IMR-90 (cell line): ENCODE measurements around the gene ISG20L2. TPM values are rescaled to one million over a fixed set of nuclear protein-coding genes. Genes with fewer than 3 reads are reported as not detected.

Experiments used
- ELK1 ChIP-seq: fragments of 150-350 bp; IDR thresholded peaks from 2 replicates; pipeline ENCODE4 v1.6.1; 2016; ENCODE audit warnings: low read depth, mild to moderate bottlenecking, low read length, moderate library complexity, borderline replicate concordance
- polyA plus RNA-seq, 3 experiments: library from polyadenylated mRNA; depleted of rRNA; stranded (reverse); fragments of >200 nt; gene quantifications; 2 replicates each; pipeline ENCODE4 v1.2.3, GENCODE V29; 2012; ENCODE audit warnings: low replicate concordance in 1 of 3
- total RNA-seq: library from RNA; depleted of rRNA; stranded (reverse); fragments of >200 nt; gene quantifications from 2 replicates; pipeline ENCODE4 v1.2.3, GENCODE V29; 2012

The ISG20L2 gene
- total and polyA plus RNA-seq, 2 of the 4 experiments (the other 2 are of a cell fraction), result 17.0 to 27.3 TPM

GRCh38 chr1:156707417-156708217 lies 20.9 kb downstream of the ISG20L2 start (continued):
- no peak for TF ChIP-seq ELK1
